Fibroblast of lung (primary cell): ENCODE results near the gene CFAP52. TPM values are rescaled to one million over a fixed set of nuclear protein-coding genes. Genes with fewer than 3 reads are reported as not detected.
"Not testable (repeated sequence)": the region's sequence is repeated elsewhere in the genome, so short reads cannot be mapped to it uniquely, and the experiment has no call there.

ENCODE experiments used
- DNase-seq, 2 donors: peaks; one replicate each; pipeline versions ENCODE4 v3.0.0 to v3.0.0-alpha.2; 2010; ENCODE audit warnings: low read depth in 2 of 2
- H2AFZ ChIP-seq: 2 replicates; pipeline ENCODE4 v1.5.1; 2012; ENCODE audit warnings: low read length, control low read depth, inconsistent platforms
- H3K27ac ChIP-seq: 2 replicates; pipeline ENCODE4 v1.5.1; 2011; ENCODE audit warnings: low read length, control low read depth; ENCODE audit not compliant: insufficient read depth
- H3K27me3 ChIP-seq: 2 replicates; pipeline ENCODE4 v1.5.1; 2011; ENCODE audit warnings: mild to moderate bottlenecking, low read length; ENCODE audit not compliant: control insufficient read depth, insufficient read depth
- H3K36me3 ChIP-seq: 2 replicates; pipeline ENCODE4 v1.5.1; 2011; ENCODE audit warnings: low read length; ENCODE audit not compliant: control insufficient read depth, insufficient read depth
- H3K4me1 ChIP-seq: 2 replicates; pipeline ENCODE4 v1.5.1; 2011; ENCODE audit warnings: low read length; ENCODE audit not compliant: control insufficient read depth, insufficient read depth; ENCODE audit errors: extremely low read depth
- H3K4me2 ChIP-seq: 2 replicates; pipeline ENCODE4 v1.5.1; 2011; ENCODE audit warnings: low read length, control low read depth; ENCODE audit not compliant: insufficient read depth; ENCODE audit errors: extremely low read depth
- H3K4me3 ChIP-seq, 4 experiments: fragments of 200-600 bp in 1 of 4; sonication (generic) in 1 of 4; replicated peaks in 1 of 4; 2 replicates each; pipeline ENCODE4 v1.5.1; 2011 to 2016; ENCODE audit warnings: low read length in 4 of 4, low read depth in 3 of 4, mild to moderate bottlenecking in 3 of 4, control low read depth in 2 of 4, inconsistent platforms in 1 of 4, mixed read lengths in 1 of 4; ENCODE audit not compliant: insufficient read depth in 1 of 4; ENCODE audit errors: control extremely low read depth in 1 of 4
- H3K79me2 ChIP-seq: 2 replicates; pipeline ENCODE4 v1.5.1; 2012; ENCODE audit warnings: mild to moderate bottlenecking, low read length, inconsistent platforms; ENCODE audit not compliant: control insufficient read depth, insufficient read depth
- H3K9ac ChIP-seq: 2 replicates; pipeline ENCODE4 v1.5.1; 2011; ENCODE audit warnings: mild to moderate bottlenecking, low read length, control low read depth; ENCODE audit not compliant: insufficient read depth
- H3K9me3 ChIP-seq: 2 replicates; pipeline ENCODE4 v1.5.1; 2012; ENCODE audit warnings: low read depth, low read length; ENCODE audit not compliant: control insufficient read depth, insufficient read depth
- H4K20me1 ChIP-seq: 2 replicates; pipeline ENCODE4 v1.5.1; 2011; ENCODE audit warnings: low read length; ENCODE audit not compliant: control insufficient read depth, insufficient read depth; ENCODE audit errors: extremely low read depth
- EZH2 ChIP-seq: IDR thresholded peaks from 2 replicates; pipeline ENCODE4 v1.5.1; 2012; ENCODE audit warnings: low read length, control low read depth, mild to moderate bottlenecking; ENCODE audit errors: missing control alignments
- polyA plus RNA-seq, 2 donors: library from polyadenylated mRNA; depleted of rRNA in 1 of 2; stranded (reverse) in 1 of 2; unstranded in 1 of 2; fragments of >200 nt; gene quantifications; 2 replicates each; pipeline ENCODE4 v1.2.1, GENCODE V29; 2011 to 2012; ENCODE audit warnings: missing spikeins in 1 of 2
- total RNA-seq: library from RNA; depleted of rRNA; stranded (reverse); fragments of >200 nt; gene quantifications from 2 replicates; pipeline ENCODE4 v1.2.1, GENCODE V29; 2014
- TF ChIP-seq, protein P1 (sequence below), 2 donors: IDR thresholded peaks in 1 of 2; conservative IDR thresholded peaks in 1 of 2; 1 replicate in 1 of 2; 2 replicates in 1 of 2; pipeline ENCODE4 v1.5.1; 2011 to 2012; ENCODE audit warnings: low read length in 2 of 2, control low read depth in 1 of 2, inconsistent platforms in 1 of 2, low read depth in 1 of 2, mild to moderate bottlenecking in 1 of 2

Gene CFAP52
- total and polyA plus RNA-seq, 2 donors (not counting 1 experiment from before 2014, with no cell fraction given): 0.33 TPM; not detected in 1

GRCh38 chr17:9598661-9599060, 22.2 kb downstream of the CFAP52 start:
- no peaks in the 10 kb centered on the region for H3K79me2 ChIP-seq
- no peaks in the 10 kb centered on the region for H3K36me3 ChIP-seq
- H3K27ac ChIP-seq: no peak overlapping the region
- DNase-seq: no peak
- H3K4me3 ChIP-seq: no peak overlapping the region
- no peaks in the 10 kb centered on the region for H3K4me1 ChIP-seq
- no peaks in the 10 kb centered on the region for H3K27me3 ChIP-seq
- no peak overlapping the region for H2AFZ ChIP-seq
- H3K4me2 ChIP-seq: no peak overlapping the region
- TF ChIP-seq, protein P1, sequence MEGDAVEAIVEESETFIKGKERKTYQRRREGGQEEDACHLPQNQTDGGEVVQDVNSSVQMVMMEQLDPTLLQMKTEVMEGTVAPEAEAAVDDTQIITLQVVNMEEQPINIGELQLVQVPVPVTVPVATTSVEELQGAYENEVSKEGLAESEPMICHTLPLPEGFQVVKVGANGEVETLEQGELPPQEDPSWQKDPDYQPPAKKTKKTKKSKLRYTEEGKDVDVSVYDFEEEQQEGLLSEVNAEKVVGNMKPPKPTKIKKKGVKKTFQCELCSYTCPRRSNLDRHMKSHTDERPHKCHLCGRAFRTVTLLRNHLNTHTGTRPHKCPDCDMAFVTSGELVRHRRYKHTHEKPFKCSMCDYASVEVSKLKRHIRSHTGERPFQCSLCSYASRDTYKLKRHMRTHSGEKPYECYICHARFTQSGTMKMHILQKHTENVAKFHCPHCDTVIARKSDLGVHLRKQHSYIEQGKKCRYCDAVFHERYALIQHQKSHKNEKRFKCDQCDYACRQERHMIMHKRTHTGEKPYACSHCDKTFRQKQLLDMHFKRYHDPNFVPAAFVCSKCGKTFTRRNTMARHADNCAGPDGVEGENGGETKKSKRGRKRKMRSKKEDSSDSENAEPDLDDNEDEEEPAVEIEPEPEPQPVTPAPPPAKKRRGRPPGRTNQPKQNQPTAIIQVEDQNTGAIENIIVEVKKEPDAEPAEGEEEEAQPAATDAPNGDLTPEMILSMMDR (conservative IDR thresholded peaks at IDR 0.05 in 1 of 2, IDR thresholded peaks at IDR 0.05 in 1 of 2; ENCODE audit: low read depth in 1 of 2, low read length in 2 of 2): no peak
- no peak for TF ChIP-seq EZH2
- no peaks in the 10 kb centered on the region for H4K20me1 ChIP-seq
- no peak overlapping the region for H3K9ac ChIP-seq
- no peaks in the 10 kb centered on the region for H3K9me3 ChIP-seq

DNA sequence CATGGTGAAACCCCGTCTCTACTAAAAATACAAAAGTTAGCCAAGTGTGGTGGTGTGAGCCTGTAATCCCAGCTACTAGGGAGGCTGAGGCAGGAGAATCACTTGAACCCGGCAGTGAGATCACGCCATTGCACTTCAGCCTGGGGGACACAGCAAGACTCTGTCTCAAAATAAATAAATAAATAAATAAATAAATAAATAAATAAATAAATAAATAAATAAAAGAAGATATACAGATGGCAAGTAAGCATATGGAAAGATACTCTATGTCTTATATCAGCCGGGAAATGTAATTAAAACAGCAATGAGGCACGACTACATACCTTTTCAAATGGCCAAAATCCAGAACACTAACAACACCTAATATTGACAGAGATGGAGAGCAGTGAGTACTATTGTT, 28.1 kb downstream of the CFAP52 start:
- not testable (repeated sequence) for H3K9ac ChIP-seq, H3K27me3 ChIP-seq, H2AFZ ChIP-seq, H3K9me3 ChIP-seq, H3K36me3 ChIP-seq, H3K4me2 ChIP-seq, H3K27ac ChIP-seq, H4K20me1 ChIP-seq, DNase-seq, H3K79me2 ChIP-seq, H3K4me3 ChIP-seq, H3K4me1 ChIP-seq

DNA sequence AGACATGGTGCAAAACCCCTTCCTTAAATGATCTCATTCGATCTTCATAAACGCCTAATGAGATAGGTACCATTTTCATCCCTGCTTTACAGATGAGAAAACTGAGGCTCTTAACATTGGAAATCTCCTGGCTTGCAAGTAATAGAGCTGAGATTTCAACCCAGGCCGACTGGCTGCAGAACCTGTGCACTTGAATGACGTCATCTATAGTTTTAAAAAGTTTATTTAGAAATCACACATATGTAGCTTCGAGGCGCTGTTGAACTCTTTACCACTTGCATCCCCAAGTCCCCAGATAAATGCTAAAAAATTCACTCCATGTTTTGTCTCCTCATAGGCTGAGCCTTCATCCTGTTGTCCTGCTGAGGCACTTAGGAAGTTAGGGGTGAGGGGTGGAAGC, 30.0 kb downstream of the CFAP52 start:
- no peaks in the 10 kb centered on the region for H3K4me1 ChIP-seq
- TF ChIP-seq, protein P1 (conservative IDR thresholded peaks at IDR 0.05 in 1 of 2, IDR thresholded peaks at IDR 0.05 in 1 of 2; ENCODE audit: low read depth in 1 of 2, low read length in 2 of 2): no peak
- TF ChIP-seq EZH2: no peak
- no peaks in the 10 kb centered on the region for H3K79me2 ChIP-seq
- no peak overlapping the region for H3K4me2 ChIP-seq
- no peak overlapping the region for H2AFZ ChIP-seq
- H4K20me1 ChIP-seq: no peaks in the 10 kb centered on the region
- H3K27me3 ChIP-seq: no peaks in the 10 kb centered on the region
- H3K27ac ChIP-seq: no peak overlapping the region
- no peaks in the 10 kb centered on the region for H3K36me3 ChIP-seq
- H3K4me3 ChIP-seq: no peak overlapping the region
- no peak for DNase-seq
- no peaks in the 10 kb centered on the region for H3K9me3 ChIP-seq
- H3K9ac ChIP-seq: no peak overlapping the region

DNA sequence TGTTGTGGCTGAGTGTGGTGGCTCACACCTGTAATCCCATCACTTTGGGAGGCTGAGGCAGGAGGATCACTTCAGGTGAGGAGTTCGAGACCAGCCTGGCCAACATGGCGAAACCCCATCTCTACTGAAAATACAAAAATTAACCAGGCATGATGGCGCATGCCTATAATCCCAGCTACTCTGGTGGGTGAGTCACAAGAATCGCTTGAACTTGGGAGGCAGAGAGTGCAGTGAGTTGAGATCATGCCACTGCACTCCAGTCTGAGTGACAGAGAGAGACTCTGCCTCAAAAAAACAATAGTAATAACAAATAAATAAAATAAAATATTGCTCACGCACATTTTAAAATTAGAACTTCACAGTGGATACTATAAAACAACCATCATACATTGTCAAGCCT, 30.6 kb downstream of the CFAP52 start:
- H4K20me1 ChIP-seq, H3K9ac ChIP-seq, H3K36me3 ChIP-seq, H3K4me1 ChIP-seq, H3K79me2 ChIP-seq, H3K9me3 ChIP-seq, H3K4me3 ChIP-seq, H2AFZ ChIP-seq, H3K27me3 ChIP-seq, H3K4me2 ChIP-seq, DNase-seq, H3K27ac ChIP-seq: not testable (repeated sequence)
